Activated CD8-positive, alpha-beta memory T cell treated with anti-CD3 and anti-CD28 coated beads, Interleukin-2, amount 50 U/mL, for 48 hours (primary cell): ENCODE results near the gene CADPS.

Source experiments
- DNase-seq: peaks from one replicate; pipeline ENCODE4 v3.0.0-alpha.2; 2020

CADPS gene

GRCh38 chr3:62678841-62679240 lies 196.4 kb downstream of the CADPS start:
- no peak for DNase-seq

- DNase-seq: no peak
Observed at GRCh38 chr3:62677926-62678325, 197.3 kb downstream of the CADPS start.

GRCh38 chr3:62676689-62677271 lies 198.4 kb downstream of the CADPS start:
- DNase-seq: no peak

GRCh38 chr3:62675492-62675891 lies 199.7 kb downstream of the CADPS start:
- DNase-seq: no peak

- DNase-seq: no peak
Observed at GRCh38 chr3:62672988-62673313, 202.3 kb downstream of the CADPS start.

GRCh38 chr3:62672270-62672987 lies 202.8 kb downstream of the CADPS start:
- DNase-seq: no peak

GRCh38 chr3:62670351-62670750 lies 204.9 kb downstream of the CADPS start:
- no peak for DNase-seq

- no peak for DNase-seq
Observed at GRCh38 chr3:62669161-62669560, 206.1 kb downstream of the CADPS start.

- DNase-seq: no peak
Observed at GRCh38 chr3:62667714-62668113, 207.5 kb downstream of the CADPS start.

- DNase-seq: peak; percentile 54
Observed at GRCh38 chr3:62665627-62666437, 209.4 kb downstream of the CADPS start.

- DNase-seq: no peak
Observed at GRCh38 chr3:62662677-62663076, 212.5 kb downstream of the CADPS start.

- no peak for DNase-seq
Observed at GRCh38 chr3:62659660-62660059, 215.6 kb downstream of the CADPS start.

GRCh38 chr3:62655691-62656063 lies 219.5 kb downstream of the CADPS start:
- no peak for DNase-seq

- DNase-seq: no peak
Observed at GRCh38 chr3:62655056-62655690, 220.0 kb downstream of the CADPS start.

GRCh38 chr3:62653796-62654195 lies 221.4 kb downstream of the CADPS start:
- no peak for DNase-seq

GRCh38 chr3:62647711-62648110 lies 227.5 kb downstream of the CADPS start:
- no peak for DNase-seq

GRCh38 chr3:62644493-62644892 lies 230.7 kb downstream of the CADPS start:
- DNase-seq: no peak

- DNase-seq: no peak
Observed at GRCh38 chr3:62638316-62638715, 236.9 kb downstream of the CADPS start.

GRCh38 chr3:62636235-62636826 lies 238.9 kb downstream of the CADPS start:
- DNase-seq: no peak

GRCh38 chr3:62632510-62633294 lies 242.5 kb downstream of the CADPS start:
- DNase-seq: no peak

GRCh38 chr3:62631488-62631887 lies 243.7 kb downstream of the CADPS start:
- DNase-seq: no peak

GRCh38 chr3:62630664-62631063 lies 244.6 kb downstream of the CADPS start:
- DNase-seq: no peak
